ENCODE data around the gene TPPP.
A peak's percentile ranks its signal among the peaks of the same experiment; 100 is the strongest.

Gene TPPP

DNA sequence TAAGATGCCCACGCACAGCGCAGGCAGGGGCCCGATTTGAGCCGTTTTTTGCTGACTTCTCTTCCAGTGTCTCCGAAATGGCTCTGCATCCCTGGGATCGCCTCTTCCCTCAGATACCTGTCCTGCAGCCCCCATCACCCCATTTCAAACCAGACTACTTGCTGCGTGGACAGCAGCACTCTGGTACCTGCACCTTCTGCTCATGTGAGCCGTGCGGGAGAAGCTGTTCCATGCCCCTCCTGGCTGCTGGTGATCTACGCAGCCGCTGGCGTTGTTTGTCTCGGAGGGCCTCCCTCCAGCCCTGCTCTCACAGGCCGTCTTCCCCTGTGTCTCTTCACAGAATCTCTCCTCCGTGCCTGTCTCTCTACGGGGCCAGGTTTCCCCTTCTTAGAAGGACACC is 67.6 kb downstream of the TPPP start:
- no peak for DNase-seq

GRCh38 chr5:624951-625230 is 68.3 kb downstream of the TPPP start:
- no peak for DNase-seq

GRCh38 chr5:624118-624950 is 68.8 kb downstream of the TPPP start:
- DNase-seq: no peak

DNA sequence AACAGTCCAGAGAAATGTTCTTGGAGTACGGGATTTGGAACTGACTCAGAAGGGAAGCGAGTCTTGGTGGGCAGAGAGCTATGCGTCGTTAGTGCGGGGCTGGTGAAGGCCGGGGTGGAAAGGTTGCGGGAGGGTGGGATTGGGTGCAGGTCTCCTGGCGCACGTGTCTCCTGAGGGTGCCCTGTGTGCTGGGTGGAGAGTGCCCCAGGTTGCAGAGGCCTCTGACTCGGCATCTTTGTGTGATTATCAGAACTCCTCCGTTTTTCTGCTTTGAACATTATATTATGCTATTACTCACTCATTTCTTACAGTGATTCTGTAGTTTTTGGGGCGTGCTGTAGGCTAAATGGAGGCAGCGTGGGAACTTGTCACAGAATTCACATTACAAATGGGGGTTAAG is 69.6 kb downstream of the TPPP start:
- DNase-seq: no peak

DNA sequence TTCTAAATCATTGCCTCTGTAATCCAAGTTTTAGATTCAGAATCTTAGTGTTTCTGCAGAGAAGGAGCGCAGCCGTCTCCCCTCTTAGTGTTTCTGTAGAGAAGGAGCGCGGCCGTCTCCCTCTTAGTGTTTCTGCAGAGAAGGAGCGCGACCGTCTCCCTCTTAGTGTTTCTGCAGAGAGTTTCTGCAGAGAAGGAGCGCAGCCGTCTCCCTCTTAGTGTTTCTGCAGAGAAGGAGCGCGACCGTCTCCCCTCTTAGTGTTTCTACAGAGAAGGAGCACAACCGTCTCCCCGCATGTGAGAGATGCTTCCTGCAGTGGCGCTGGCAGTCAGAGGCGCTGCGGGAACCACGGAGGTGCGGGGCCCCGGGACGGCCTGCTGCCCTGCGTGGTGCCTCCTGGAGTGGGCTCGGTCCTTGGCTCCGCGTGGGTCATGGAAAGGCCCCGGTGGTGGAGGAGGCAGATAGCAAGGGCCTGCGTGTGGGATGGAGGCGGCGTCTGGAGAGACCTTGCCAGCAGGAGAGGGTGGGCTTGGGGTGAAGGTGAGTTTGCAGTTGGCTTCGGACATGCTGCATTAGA is 70.1 kb downstream of the TPPP start:
- DNase-seq: no peak

GRCh38 chr5:622359-622758 is 70.8 kb downstream of the TPPP start:
- no peak for DNase-seq

- no peak for DNase-seq
Measured at GRCh38 chr5:621341-621761, 71.8 kb downstream of the TPPP start.

DNA sequence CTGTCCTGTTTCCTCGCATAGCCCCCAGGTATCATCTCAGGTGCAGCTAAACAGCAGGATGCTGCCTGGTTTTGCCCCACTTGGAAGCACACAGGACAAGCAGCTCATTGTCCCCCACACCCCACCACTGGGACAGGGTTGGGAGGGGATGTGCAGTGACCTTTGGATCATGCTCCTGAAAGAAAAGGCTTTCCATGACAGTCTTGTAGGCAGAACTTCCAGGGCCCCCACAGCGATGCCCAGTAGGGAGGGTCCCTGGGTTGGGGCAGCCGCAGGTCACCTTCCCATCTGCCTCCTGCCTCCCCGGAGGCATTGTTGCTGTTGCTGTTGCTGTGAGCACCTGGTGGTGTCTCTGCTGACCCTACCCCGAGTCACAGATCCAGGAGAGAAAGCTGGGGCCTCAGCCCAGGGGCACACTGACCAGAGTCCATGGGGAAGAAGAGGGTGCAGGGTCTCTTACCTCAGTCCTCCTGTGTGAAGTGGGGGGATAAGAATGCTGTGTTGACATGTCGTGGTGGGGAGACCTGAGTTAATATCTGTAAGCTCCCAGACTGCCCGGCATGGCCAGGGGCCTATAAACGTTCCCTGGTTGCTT is 72.5 kb downstream of the TPPP start:
- no peak for DNase-seq

DNA sequence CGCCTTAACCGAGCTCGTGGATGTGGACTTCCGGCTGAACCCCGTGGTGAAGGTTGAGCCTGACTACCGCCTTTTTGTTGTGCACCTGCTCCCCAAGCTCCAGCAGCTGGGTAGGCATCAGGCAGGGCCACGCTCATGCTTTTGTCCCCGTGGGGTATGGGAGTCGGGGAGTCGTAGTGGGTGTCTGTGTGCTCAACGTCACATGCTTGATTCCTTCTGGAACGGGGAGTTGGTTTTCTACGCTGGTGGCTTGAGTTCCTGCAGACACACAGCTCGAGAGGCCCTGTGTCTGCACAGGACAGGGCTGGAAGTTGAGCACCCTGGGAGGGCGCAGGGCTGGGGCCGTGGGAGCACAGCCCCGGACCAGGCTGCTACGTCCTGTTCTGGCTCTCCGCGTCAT is 73.0 kb downstream of the TPPP start:
- DNase-seq: no peak

GRCh38 chr5:619444-619843 is 73.7 kb downstream of the TPPP start:
- DNase-seq: no peak

GRCh38 chr5:618450-618849 is 74.7 kb downstream of the TPPP start:
- no peak for DNase-seq

DNA sequence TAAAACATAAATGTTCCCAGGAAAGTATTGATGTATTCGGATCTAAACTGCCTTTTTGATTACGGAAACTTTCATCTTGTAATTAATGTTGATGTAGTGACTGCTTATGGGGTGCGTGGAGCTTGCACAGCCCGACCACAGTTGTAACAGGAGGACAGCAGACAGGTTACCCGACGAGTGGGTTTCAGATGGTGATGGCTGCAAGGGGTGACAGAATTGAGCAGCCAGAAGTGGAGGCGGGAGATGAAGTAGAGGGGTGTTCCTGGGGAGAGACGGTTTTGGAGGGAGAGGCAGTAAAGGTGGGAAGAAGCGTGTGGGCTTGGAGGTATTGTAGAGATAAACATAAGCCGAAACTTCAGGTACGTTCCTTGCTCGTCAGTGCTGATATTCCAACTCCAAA is 75.3 kb downstream of the TPPP start:
- no peak for DNase-seq

GRCh38 chr5:616484-617039 is 76.6 kb downstream of the TPPP start:
- DNase-seq: no peak

DNA sequence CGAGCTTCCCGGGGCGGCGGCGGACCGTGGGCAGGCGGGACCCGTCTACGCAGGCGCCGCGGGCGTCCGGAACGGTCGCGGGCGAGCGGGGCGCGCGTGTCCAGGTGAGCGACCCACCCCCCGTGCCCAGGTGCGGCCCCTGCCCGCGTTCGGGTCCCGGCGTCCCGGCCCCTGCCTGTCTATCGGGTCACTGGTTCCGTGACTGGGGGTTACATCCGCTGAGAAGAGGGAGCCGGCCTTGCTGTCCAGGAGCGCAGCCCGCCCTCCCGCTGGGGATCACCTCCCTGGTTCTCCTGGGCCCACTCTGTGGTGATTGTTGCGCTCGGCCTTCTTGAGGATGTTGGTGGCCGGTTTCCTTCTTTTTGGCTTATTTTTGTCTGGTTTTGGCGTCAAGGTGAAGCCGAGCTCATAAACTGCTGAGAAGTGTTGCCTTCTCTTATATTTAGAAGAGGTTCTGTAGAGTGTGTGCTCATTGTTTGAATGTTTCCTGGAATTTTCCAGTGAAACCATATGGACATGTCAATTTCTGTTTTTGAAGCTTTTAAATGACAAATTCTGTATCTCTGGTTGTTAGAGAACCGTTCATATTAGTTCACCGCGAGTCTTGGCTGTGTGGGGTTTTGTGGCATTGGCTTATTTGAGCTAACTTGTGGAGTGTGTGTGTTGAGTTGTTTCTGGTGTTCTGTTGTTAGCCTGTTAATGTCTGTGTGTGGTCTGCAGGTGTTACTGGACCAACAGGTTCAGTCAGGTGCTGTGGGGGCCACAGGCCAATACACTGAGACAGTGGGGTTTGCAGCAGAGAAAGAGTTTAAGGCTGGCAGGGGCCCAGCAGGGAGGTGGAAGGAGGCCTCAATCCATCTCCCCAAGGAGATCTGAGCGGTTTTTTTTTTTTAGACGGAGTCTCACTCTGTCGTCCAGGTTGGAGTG is 80.4 kb downstream of the TPPP start:
- peak; percentile 60 for DNase-seq

DNA sequence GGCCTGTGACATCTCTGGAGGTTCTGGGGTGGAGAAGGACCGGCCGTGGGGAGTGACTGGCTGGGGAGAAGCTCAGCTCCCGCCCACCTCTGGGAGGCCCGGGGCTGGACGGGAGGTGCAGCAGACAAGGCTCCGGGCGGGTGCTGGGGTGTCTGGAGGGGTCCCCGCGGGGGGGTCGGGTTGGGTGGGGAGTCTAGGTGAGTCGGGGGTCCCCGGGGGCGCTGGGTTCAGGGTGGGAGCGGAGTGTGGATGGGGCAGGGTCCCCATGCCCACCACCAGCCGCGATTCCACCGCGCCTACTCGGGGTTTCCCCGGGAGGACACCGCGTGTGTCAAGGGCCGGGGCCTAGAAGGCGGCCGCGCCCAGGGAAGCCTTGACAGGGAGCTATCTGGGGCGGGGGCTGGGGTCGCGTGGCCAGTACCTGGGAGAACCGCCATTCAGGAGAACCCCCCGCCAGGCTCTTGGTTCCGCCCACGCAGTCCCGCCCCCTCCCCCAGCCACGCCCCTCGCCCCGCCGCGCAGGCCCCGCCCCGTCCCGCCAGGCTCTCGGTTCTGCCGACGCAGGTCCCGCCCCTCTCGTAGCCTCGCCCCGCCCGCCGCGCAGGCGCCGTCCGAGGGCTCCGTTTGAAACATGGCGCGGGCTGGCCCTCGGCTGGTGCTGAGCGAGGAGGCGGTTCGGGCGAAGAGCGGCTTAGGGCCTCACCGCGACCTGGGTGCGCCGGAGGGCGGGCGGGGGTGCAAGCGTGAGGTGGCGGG is 81.2 kb downstream of the TPPP start, which contains the start of gene CEP72:
TSS of gene CEP72 (plus strand) at position 610 of the 756 bp plus-strand sequence. CDS start at position 632, 22 bp downstream.
- DNase-seq: peak; percentile 63

GRCh38 chr5:610744-611730 is 82.1 kb downstream of the TPPP start:
- peak; percentile 42 for DNase-seq

- no peak for DNase-seq
Measured at GRCh38 chr5:610011-610743, 83.0 kb downstream of the TPPP start.

Measured in right kidney (tissue), 1 donor.